Stimulated activated naive CD8-positive, alpha-beta T cell treated with anti-CD3 and anti-CD28 coated beads, Interleukin-15, Interleukin-2, amounts not matched to agents 100 ng/mL and 50 ng/mL, for 24 hours (primary cell): Measurements from ENCODE around the gene PLLP.

Experiments
- H3K27ac Mint-ChIP-seq: one replicate; pipeline ENCODE4 v1.8.0; 2021; ENCODE audit warnings: mild to moderate bottlenecking, mixed read lengths
- H3K27me3 Mint-ChIP-seq: one replicate; pipeline ENCODE4 v1.8.0; 2021; ENCODE audit warnings: mixed read lengths
- H3K36me3 Mint-ChIP-seq: one replicate; pipeline ENCODE4 v1.8.0; 2021; ENCODE audit warnings: low read depth, mixed read lengths
- H3K4me1 Mint-ChIP-seq: one replicate; pipeline ENCODE4 v1.8.0; 2021; ENCODE audit warnings: low read depth, mixed read lengths
- H3K4me3 Mint-ChIP-seq: one replicate; pipeline ENCODE4 v1.8.0; 2021; ENCODE audit warnings: mild to moderate bottlenecking, mixed read lengths
- H3K9me3 Mint-ChIP-seq: one replicate; pipeline ENCODE4 v1.8.0; 2021; ENCODE audit warnings: mixed read lengths

PLLP gene

DNA sequence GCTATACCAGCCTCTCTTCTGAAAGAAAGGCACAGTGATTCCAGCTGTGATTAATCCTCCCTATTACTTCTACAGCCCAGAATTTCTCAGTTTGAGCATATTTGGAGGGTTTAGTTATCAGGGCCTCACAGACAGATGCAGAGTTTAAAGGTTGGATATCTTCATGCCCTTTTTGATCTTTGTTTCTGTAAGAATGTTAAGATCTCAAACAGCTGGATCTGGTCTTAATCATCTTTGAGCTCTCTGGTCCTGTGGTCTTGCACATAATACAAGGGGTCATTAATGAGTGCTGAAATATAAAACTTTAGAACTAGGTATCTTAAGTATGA, 48.5 kb downstream of the PLLP start:
- H3K36me3 Mint-ChIP-seq: peaks cover 73% of the 10 kb centered on the region
- no peaks in the 10 kb centered on the region for H3K27me3 Mint-ChIP-seq
- H3K9me3 Mint-ChIP-seq: no peaks in the 10 kb centered on the region
- no peak overlapping the region for H3K27ac Mint-ChIP-seq
- H3K4me1 Mint-ChIP-seq: peaks cover 25% of the 10 kb centered on the region
- H3K4me3 Mint-ChIP-seq: no peak overlapping the region

GRCh38 chr16:57235128-57236021, 49.1 kb downstream of the PLLP start:
- Mint-ChIP-seq H3K36me3 (peaks cover 73% of the 10 kb centered on the region), H3K27me3 (no peaks in the 10 kb centered on the region), H3K27ac (no peak overlapping the region), H3K4me3 (no peak overlapping the region), H3K9me3 (no peaks in the 10 kb centered on the region), H3K4me1 (peaks cover 20% of the 10 kb centered on the region)

DNA sequence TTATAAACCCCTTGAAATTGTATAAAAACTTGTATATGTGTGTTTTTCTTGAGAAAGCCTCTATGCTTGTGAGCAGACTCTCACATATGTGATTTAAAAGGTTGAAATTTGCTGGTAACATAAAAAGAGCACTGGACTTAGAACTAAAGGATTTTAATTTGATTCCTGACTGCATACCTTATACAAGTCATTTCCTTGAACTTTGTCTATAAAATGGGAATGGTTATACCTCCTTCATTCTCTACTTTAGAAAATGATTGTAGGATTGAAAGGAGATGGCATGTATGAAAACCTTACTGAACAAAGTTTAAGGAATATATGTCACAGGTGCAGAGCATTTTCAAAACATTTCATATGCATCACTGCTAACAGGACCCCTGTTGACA, 49.8 kb downstream of the PLLP start:
- H3K4me1 Mint-ChIP-seq: peaks cover 20% of the 10 kb centered on the region
- H3K9me3 Mint-ChIP-seq: no peaks in the 10 kb centered on the region
- peaks cover 71% of the 10 kb centered on the region for H3K36me3 Mint-ChIP-seq
- H3K4me3 Mint-ChIP-seq: no peak overlapping the region
- H3K27me3 Mint-ChIP-seq: no peaks in the 10 kb centered on the region
- no peak overlapping the region for H3K27ac Mint-ChIP-seq

- no peak overlapping the region for H3K27ac Mint-ChIP-seq
- no peak overlapping the region for H3K4me3 Mint-ChIP-seq
- peaks cover 70% of the 10 kb centered on the region for H3K36me3 Mint-ChIP-seq
- peaks cover 16% of the 10 kb centered on the region for H3K4me1 Mint-ChIP-seq
- H3K9me3 Mint-ChIP-seq: no peaks in the 10 kb centered on the region
- no peaks in the 10 kb centered on the region for H3K27me3 Mint-ChIP-seq
Measured at GRCh38 chr16:57233944-57234706, 50.3 kb downstream of the PLLP start.

DNA sequence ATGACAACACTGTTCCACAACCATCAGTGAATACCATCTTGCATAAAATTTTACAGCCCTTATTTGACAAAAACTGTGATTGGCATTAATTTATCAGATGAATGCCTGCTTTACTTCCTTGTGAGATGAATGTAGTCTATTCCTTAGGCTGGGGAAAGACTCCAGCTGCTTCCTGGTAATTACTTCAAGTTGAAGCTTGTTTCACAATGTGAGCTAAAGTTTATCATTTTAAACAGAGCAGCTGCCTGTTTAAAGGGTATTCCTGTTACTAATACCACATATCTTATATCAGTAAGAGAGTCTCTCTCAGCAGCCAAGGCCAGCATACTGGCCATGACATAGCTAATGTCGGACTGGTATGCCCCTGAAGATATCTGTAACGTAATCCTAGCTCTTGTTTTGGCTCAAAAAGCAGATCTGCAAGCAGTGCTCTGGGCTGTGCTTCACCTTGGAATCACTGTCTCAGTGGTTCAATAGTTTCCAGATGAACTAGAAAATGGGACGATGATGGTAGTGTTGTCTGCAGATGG, 52.6 kb downstream of the PLLP start:
- peaks cover 72% of the 10 kb centered on the region for H3K36me3 Mint-ChIP-seq
- H3K27ac Mint-ChIP-seq: no peak overlapping the region

DNA sequence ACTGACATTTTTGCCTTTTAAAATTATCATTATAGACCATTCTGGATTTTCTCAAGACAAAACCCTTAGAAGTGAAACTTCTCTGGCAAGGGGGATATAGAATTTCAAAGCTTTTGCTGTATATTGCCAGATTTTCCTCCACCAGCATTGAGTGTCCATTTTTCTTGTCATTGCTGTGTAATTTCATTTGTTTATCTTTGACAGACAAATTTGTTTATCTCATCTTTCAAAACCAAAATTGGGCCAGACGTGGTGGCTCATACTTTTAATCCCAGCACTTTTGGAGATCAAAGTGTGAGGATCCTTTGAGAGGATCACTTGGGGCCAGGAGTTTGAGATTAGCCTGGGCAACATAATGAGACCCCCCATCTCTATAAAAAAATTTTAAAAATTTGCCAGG, 55.4 kb downstream of the PLLP start:
- peaks cover 64% of the 10 kb centered on the region for H3K36me3 Mint-ChIP-seq
- H3K4me1 Mint-ChIP-seq: no peaks in the 10 kb centered on the region
- H3K9me3 Mint-ChIP-seq: no peaks in the 10 kb centered on the region
- no peak overlapping the region for H3K27ac Mint-ChIP-seq
- H3K27me3 Mint-ChIP-seq: no peaks in the 10 kb centered on the region
- H3K4me3 Mint-ChIP-seq: no peak overlapping the region

More for the DNA sequence above, 52.6 kb downstream of the PLLP start:
- peaks cover 11% of the 10 kb centered on the region for H3K4me1 Mint-ChIP-seq
- H3K9me3 Mint-ChIP-seq: no peaks in the 10 kb centered on the region
- H3K27me3 Mint-ChIP-seq: no peaks in the 10 kb centered on the region
- no peak overlapping the region for H3K4me3 Mint-ChIP-seq

DNA sequence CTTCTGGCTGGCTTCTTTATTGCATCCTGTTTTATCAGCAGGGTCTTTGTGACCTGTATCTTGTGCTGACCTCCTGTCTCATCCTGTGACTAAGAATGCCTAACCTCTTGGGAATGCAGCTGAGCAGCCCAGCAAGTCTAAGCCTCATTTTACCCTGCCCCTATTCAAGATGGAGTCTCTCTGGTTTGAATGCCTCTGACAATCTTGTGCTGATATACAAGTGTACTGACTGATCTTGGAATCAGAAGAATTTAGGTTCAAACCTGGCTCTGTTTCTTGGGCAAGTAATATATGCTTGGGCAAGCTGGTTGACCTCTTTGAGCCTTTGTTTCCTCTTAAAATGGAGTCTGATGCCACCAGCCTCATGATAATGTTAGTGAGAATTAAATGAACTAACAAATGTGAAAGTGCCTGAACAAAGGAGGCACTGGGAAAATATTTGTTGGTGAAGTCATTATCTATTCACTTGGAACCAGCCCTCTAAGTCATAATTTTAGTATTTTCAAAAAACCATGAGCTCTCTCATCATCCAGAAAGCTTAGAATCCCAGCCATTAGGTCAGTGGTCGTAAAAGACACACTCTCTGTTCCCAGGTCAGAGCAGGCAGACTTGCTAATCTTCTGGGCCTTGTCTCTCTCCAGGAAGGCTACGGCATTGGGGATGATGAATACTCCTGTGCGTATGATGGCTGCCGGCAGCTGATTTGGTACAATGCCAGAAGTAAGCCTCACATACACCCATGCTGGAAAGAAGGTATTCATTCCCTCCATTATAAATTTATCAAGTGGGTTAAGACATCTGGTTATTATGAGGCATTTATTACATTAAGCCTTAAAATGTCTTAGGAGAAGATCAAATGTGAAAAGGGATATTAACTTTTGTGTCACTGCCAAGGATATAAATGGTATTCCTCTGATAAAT, 57.5 kb downstream of the PLLP start:
- Mint-ChIP-seq H3K9me3 (no peaks in the 10 kb centered on the region), H3K27me3 (no peaks in the 10 kb centered on the region), H3K4me1 (no peaks in the 10 kb centered on the region), H3K36me3 (peaks cover 64% of the 10 kb centered on the region), H3K4me3 (no peak overlapping the region), H3K27ac (no peak overlapping the region)

GRCh38 chr16:57225978-57226377, 58.5 kb downstream of the PLLP start:
- Mint-ChIP-seq H3K27ac (no peak overlapping the region), H3K9me3 (no peaks in the 10 kb centered on the region), H3K36me3 (peaks cover 63% of the 10 kb centered on the region), H3K4me3 (no peak overlapping the region), H3K27me3 (no peaks in the 10 kb centered on the region), H3K4me1 (no peaks in the 10 kb centered on the region)

- H3K36me3 Mint-ChIP-seq: peaks cover 65% of the 10 kb centered on the region
- H3K4me1 Mint-ChIP-seq: no peaks in the 10 kb centered on the region
- H3K4me3 Mint-ChIP-seq: no peak overlapping the region
- no peaks in the 10 kb centered on the region for H3K9me3 Mint-ChIP-seq
- H3K27me3 Mint-ChIP-seq: no peaks in the 10 kb centered on the region
- no peak overlapping the region for H3K27ac Mint-ChIP-seq
Measured at GRCh38 chr16:57224651-57225335, 59.7 kb downstream of the PLLP start.

GRCh38 chr16:57223057-57223456, 61.4 kb downstream of the PLLP start:
- Mint-ChIP-seq H3K9me3 (peaks cover 12% of the 10 kb centered on the region), H3K27me3 (no peaks in the 10 kb centered on the region), H3K4me3 (no peak overlapping the region), H3K27ac (no peak overlapping the region), H3K4me1 (no peaks in the 10 kb centered on the region), H3K36me3 (peaks cover 74% of the 10 kb centered on the region)

DNA sequence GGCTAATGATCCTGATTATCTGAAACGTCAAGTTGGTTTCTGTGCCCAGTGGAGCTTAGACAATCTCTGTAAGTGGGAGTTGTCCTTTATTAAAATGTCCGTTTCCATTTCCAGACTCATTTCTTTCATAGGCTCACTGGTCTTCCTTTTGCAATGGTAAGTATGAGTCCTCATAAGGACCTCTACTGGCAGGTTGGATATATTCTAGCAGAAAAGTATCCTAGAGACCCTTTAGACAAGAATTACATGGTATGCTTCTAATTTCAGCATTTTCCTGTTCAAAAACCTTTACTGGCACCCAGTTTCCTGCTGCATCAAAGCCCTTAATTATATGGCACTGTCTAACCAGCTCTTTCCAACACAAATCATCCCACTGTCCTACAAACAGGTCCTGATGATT, 67.5 kb downstream of the PLLP start:
- Mint-ChIP-seq H3K9me3 (peaks cover 24% of the 10 kb centered on the region), H3K4me3 (no peak overlapping the region), H3K27me3 (no peaks in the 10 kb centered on the region), H3K4me1 (no peaks in the 10 kb centered on the region), H3K36me3 (peaks cover 93% of the 10 kb centered on the region), H3K27ac (no peak overlapping the region)

DNA sequence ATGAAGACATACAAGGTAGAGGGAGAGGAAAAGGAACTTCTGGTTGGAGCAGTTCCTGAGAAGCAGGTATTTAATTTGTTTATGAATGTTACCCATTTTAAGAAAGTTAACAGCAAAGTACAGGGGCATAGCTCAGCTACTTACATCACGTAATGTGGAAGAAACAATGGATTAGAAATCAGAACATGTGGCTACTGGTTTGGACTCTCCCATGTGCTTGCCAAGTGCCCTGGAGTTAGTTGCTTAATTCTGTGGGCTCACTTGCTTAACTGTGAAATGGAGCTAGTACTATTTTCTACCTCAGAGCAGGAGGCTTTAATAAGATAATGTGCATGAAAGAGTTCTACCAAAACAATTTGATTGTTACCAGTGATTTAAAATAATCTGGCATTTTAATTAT, 71.0 kb downstream of the PLLP start:
- Mint-ChIP-seq H3K27ac (no peak overlapping the region), H3K4me3 (no peak overlapping the region), H3K36me3 (peaks cover 80% of the 10 kb centered on the region), H3K27me3 (no peaks in the 10 kb centered on the region), H3K4me1 (no peaks in the 10 kb centered on the region), H3K9me3 (peaks cover 15% of the 10 kb centered on the region)

DNA sequence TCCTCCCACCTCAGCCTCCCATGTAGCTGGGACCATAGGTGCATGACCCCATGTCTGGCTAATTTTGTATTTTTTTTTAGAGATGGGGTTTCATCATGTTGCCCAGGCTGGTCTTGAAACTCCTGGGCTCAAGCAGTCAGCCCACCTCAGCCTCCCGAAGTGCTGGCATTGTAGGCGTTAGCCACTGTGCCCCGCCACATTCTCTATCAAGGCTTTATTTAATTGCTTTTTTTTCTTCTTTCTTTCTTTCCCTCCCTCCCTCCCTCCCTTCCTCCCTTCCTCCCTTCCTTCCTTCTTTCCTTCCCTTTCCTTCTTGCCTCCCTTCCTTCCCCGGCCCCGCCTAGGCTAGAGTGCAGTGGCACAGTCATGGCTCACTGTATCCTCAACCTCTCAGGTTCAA, 74.7 kb downstream of the PLLP start:
- no peaks in the 10 kb centered on the region for H3K27me3 Mint-ChIP-seq
- H3K4me3 Mint-ChIP-seq: no peak overlapping the region
- H3K4me1 Mint-ChIP-seq: no peaks in the 10 kb centered on the region
- H3K36me3 Mint-ChIP-seq: peaks cover 64% of the 10 kb centered on the region
- H3K9me3 Mint-ChIP-seq: no peaks in the 10 kb centered on the region
- H3K27ac Mint-ChIP-seq: no peak overlapping the region

GRCh38 chr16:57208926-57209325, 75.5 kb downstream of the PLLP start:
- H3K4me1 Mint-ChIP-seq: no peaks in the 10 kb centered on the region
- no peaks in the 10 kb centered on the region for H3K9me3 Mint-ChIP-seq
- no peak overlapping the region for H3K27ac Mint-ChIP-seq
- H3K4me3 Mint-ChIP-seq: no peak overlapping the region
- H3K36me3 Mint-ChIP-seq: peaks cover 59% of the 10 kb centered on the region
- no peaks in the 10 kb centered on the region for H3K27me3 Mint-ChIP-seq
